Right lobe of liver (tissue), 4 donors: ENCODE measurements around the gene WDR20.

Source experiments
- POLR2A ChIP-seq: fragments of 450-650 bp; IDR thresholded peaks from one replicate; pipeline ENCODE4 v1.6.1; 2017; ENCODE audit warnings: antibody characterized with exemption, mild to moderate bottlenecking
- TF ChIP-seq, protein P1 (sequence below), 4 donors: fragments of 200-600 bp in 3 of 4; fragments of 450-650 bp in 1 of 4; IDR thresholded peaks; one replicate each; pipeline versions ENCODE4 v1.5.1 to v1.8.0; 2016 to 2022; ENCODE audit warnings: antibody characterized with exemption in 4 of 4, mild to moderate bottlenecking in 2 of 4
- donor health status: DM: no; HTN: no; CAD: no.
- donor health status: DM: no; HTN: no; CAD: no.
- donor health status: DM: no; HTN: yes; CAD: no.

DNA sequence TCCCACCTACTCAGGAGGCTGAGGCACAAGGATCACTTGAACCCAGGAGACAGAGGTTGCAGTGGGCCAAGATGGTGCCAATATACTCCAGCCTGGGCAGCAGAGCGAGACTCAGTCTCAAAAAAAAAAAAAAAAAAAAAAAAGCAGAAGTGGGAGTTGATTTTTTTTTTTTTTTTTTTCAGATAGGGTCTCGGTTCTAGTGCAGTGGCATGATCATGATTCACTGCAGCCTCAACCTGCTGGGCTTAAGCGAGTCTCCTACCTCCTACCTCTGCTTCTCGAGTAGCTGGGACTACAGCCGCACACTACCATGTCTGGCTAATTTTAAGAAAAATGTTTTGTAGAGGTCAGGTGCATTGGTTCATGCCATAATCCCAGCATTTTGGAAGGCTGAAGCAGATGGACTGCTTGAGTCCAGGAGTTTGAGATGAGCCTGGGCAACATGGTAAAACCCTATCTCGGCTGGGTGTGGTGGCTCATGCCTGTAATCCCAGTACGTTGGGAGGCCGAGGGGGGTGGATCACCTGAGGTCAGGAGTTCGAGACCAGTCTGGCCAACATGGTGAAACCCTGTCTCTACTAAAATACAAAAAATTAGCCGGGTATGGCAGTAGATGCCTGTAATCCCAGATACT lies 36.5 kb upstream of the WDR20 start:
- no peak for TF ChIP-seq POLR2A
- TF ChIP-seq, protein P1, sequence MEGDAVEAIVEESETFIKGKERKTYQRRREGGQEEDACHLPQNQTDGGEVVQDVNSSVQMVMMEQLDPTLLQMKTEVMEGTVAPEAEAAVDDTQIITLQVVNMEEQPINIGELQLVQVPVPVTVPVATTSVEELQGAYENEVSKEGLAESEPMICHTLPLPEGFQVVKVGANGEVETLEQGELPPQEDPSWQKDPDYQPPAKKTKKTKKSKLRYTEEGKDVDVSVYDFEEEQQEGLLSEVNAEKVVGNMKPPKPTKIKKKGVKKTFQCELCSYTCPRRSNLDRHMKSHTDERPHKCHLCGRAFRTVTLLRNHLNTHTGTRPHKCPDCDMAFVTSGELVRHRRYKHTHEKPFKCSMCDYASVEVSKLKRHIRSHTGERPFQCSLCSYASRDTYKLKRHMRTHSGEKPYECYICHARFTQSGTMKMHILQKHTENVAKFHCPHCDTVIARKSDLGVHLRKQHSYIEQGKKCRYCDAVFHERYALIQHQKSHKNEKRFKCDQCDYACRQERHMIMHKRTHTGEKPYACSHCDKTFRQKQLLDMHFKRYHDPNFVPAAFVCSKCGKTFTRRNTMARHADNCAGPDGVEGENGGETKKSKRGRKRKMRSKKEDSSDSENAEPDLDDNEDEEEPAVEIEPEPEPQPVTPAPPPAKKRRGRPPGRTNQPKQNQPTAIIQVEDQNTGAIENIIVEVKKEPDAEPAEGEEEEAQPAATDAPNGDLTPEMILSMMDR (IDR thresholded peaks at IDR 0.05): no peak
